ENCODE data around the gene MED19. TPM values are rescaled to one million over a fixed set of nuclear protein-coding genes. Genes with fewer than 3 reads are reported as not detected.
A peak's percentile ranks its signal among the peaks of the same experiment; 100 is the strongest.

Gene MED19
- total and polyA plus RNA-seq, 2 donors: 13.4 to 15.3 TPM

DNA sequence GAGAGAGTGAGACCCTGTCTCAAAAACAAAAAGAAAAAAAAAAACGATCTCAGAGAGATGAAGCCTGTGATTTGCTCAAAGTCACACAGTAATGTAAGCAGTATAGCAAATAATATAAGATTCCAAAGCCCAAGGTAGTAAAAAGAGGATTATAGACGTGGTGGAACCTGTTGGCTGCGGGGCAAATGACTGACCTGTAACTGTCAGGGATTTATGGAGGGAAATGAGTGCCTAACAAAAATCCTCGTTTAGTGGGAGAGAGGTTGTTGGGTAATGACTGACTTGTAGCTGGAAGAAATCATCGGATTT lies 55.2 kb downstream of the MED19 start:
- Histone ChIP-seq H3K4me1 (ENCODE audit: insufficient read depth) (no peaks in the 10 kb centered on the region), H3K27ac (ENCODE audit: low read depth) (peak overlapping the region; percentile 79), H3K36me3 (ENCODE audit: insufficient read depth) (peaks cover 5% of the 10 kb centered on the region), H3K4me3 (ENCODE audit: low read depth, low read length) (peak overlapping the region; percentile 25)
- 8% methylated on average over 5 of the region's 5 CpGs for WGBS
- DNase-seq (ENCODE audit: extremely low spot score): no peak

Small RNA genes within 50 kb of the gene (small RNA-seq; reads per million reads assigned to genes)
- gene TMX2-CTNND1: not detected

Other genes starting within 250 kb of the MED19 start
- gene SLC43A1, start 196.5 kb downstream of the MED19 start, total RNA-seq: 16.8 TPM
- 33.0 TPM for gene SLC43A1, start 196.5 kb downstream of the MED19 start, polyA plus RNA-seq
- 14.3 TPM for gene TIMM10, start 181.5 kb downstream of the MED19 start, total RNA-seq
- gene TIMM10, start 181.5 kb downstream of the MED19 start, polyA plus RNA-seq: 40.7 TPM
- 0.16 TPM for gene SMTNL1, start 174.6 kb downstream of the MED19 start, total RNA-seq
- not detected for gene SMTNL1, start 174.6 kb downstream of the MED19 start, polyA plus RNA-seq
- 25.6 TPM for gene UBE2L6, start 144.5 kb downstream of the MED19 start, total RNA-seq
- 76.8 TPM for gene UBE2L6, start 144.5 kb downstream of the MED19 start, polyA plus RNA-seq
- 53.6 TPM for gene SERPING1, start 114.5 kb downstream of the MED19 start, total RNA-seq
- gene SERPING1, start 114.5 kb downstream of the MED19 start, polyA plus RNA-seq: 806 TPM
- gene YPEL4, start 62.3 kb downstream of the MED19 start, total RNA-seq: 1.7 TPM
- 3.5 TPM for gene YPEL4, start 62.3 kb downstream of the MED19 start, polyA plus RNA-seq
- 14.1 TPM for gene CLP1, start 54.5 kb downstream of the MED19 start, total RNA-seq
- 12.7 TPM for gene CLP1, start 54.5 kb downstream of the MED19 start, polyA plus RNA-seq
- gene ZDHHC5, start 44.1 kb downstream of the MED19 start, total RNA-seq: 29.9 TPM
- 36.4 TPM for gene ZDHHC5, start 44.1 kb downstream of the MED19 start, polyA plus RNA-seq
- 52.0 TPM for gene TMX2, start 378 bp upstream of the MED19 start, total RNA-seq
- 68.9 TPM for gene TMX2, start 378 bp upstream of the MED19 start, polyA plus RNA-seq
- gene SELENOH, start 29.3 kb upstream of the MED19 start, total RNA-seq: 46.4 TPM
- 119 TPM for gene SELENOH, start 29.3 kb upstream of the MED19 start, polyA plus RNA-seq
- not detected for gene BTBD18, start 39.6 kb upstream of the MED19 start, total RNA-seq
- gene BTBD18, start 39.6 kb upstream of the MED19 start, polyA plus RNA-seq: not detected
- gene CTNND1, start 49.6 kb upstream of the MED19 start, total RNA-seq: 176 TPM
- 72.8 TPM for gene CTNND1, start 49.6 kb upstream of the MED19 start, polyA plus RNA-seq

All from urinary bladder (tissue), 4 donors.